NCI-H2171 treated with DMSO at 0.1 percent for 48 hours (cell line): ENCODE data around the gene SH2D3C.
A peak's percentile ranks its signal among the peaks of the same experiment; 100 is the strongest.
"Not testable (repeated sequence)": the region's sequence is repeated elsewhere in the genome, so short reads cannot be mapped to it uniquely, and the experiment has no call there.

Source experiments
- DNase-seq: peaks from one replicate; lab custom pipeline; 2025; lab: John Stamatoyannopoulos, UW

The SH2D3C gene

GRCh38 chr9:127763918-127764384, 14.5 kb downstream of the SH2D3C start:
- DNase-seq, result no peak

- no peak for DNase-seq
These were observed 16.3 kb downstream of the SH2D3C start for GRCh38 chr9:127762111-127762676.

GRCh38 chr9:127761491-127761956, 16.9 kb downstream of the SH2D3C start:
- peak; percentile 36 for DNase-seq

- DNase-seq, result no peak
These were observed 17.4 kb downstream of the SH2D3C start for GRCh38 chr9:127761061-127761460.

DNA sequence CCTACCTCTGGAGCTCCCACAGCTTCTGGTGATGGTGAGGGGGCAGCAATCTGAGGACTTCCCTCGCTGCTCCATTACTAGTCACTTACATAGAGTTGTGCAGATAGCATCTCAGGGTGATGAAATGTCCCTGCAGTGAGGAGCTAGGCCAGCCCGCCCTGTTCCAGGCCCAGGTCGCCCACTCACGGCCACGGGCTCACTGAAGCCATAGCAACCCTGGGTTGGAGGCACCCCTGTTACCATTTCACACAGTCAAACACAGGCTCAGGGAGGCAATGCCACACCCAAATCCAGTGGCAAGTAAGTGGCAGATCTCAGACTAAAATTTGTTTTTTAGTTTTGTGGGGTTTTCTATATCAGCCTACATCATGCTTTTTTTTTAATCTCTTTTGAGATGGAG, 19.6 kb downstream of the SH2D3C start:
- DNase-seq, result no peak

GRCh38 chr9:127756776-127757175, 21.7 kb downstream of the SH2D3C start:
- DNase-seq, result not testable (repeated sequence)

DNA sequence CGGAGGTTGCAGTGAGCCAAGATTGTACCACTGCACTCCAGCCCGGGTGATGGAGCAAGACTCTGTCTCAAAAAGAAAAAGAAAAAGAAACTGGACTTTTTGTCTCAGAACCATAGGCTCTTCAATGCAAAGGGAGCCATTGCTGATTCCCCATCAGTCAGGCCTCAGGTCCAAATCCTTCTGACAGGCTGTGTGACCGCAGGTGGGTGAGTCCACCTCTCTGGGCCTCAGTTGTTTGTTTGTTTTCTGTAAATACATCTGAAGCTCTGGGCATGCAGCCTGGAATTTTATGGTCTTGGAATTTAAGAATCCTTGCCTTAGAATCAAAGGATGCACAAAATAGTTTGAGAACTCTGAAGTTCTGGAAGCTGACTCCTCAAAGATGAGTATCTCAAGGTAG, 22.2 kb downstream of the SH2D3C start:
- no peak for DNase-seq

DNA sequence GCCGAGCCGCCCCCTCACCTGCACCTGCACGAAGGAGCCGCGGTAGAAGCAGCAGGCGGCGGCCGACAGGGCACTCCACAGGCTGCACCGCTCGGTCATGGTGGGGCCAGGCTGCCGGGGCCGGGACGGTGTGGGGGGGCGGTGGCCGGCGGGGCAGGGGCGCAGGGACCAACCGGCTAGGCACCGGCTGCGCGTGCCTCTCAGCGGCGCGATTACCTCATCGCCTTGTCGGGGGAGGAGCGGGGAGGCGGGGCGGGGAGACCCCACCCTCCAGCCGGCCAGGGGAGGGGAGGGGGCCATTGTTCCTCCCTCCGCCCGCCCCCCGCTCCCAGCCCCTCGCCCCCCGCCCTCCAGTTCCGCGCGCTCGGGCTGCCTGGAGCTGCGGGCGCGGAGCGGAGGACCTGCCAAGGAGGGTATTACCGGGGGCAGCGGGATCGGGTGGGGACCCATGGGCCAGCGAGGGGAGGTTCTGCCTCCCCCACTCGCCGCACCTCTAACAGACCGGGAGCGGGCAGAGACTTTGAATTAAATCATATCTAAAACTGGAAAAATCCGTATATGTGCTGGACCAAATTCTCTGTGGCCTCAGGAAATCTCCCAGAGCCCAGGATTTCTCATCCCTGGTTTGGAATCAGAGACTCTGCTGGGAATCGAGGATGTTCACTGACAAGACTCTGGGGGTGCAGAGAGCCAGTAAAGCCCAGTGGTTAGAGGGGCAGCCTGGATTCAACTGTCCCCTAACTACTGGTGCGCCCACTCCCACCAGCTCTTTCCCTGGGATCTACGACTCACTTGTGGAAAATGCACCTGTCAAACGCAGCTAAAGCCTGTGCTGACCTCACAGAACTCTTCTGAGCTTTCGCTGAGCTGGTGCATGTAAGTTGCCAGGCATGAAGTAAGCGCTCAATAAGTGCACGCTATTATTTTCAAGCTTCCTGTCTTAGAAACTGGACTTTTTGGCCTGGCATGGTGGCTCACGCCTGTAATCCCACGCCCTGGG, 23.1 kb downstream of the SH2D3C start:
- peak; percentile 77 for DNase-seq

GRCh38 chr9:127754099-127755060, 24.1 kb downstream of the SH2D3C start:
- peak; percentile 80 for DNase-seq

DNA sequence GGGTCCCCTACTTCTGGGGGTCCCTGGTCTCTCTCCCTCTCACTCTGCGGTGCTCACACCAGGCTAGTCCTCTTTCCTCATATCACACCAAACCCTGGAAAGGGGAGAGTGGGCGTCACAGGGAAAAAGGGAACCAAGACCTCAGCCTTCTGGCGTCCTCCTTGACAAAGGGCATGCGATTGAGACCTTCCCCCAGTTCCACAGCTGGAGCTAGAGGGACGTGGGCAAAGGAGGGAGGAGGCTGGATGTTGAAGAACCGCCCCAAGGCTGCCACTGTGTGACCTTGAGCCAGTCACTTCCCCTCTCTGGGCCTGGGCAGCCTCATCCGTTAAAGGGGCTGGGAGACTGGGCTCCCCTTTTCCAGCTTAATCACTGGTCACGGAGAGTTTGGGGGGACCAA, 24.8 kb downstream of the SH2D3C start:
- DNase-seq, result no peak

DNA sequence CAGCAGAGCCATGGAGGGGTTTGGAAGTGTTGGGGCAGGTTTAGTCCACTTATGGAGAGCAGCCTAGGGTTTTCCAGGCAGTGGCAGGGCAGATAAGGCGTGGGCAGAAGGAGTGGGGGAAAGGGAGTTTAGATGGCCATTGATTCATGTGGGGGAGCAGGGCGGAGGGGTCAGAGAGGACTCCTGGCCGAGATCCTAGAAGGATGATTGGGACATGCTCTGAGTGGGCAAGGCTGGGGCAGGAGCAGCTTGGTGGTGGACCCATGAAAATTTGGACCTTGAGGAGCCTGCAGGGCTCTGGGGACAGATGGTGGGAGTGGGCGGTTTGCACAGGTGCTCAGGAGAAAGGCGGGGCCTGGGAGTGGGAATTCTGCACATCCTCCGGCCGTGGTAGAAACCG, 25.3 kb downstream of the SH2D3C start:
- DNase-seq, result no peak

- no peak for DNase-seq
These were observed 27.0 kb downstream of the SH2D3C start for GRCh38 chr9:127751269-127752054.

- no peak for DNase-seq
These were observed 29.2 kb downstream of the SH2D3C start for GRCh38 chr9:127749090-127749787.

- no peak for DNase-seq
These were observed 31.4 kb downstream of the SH2D3C start for GRCh38 chr9:127746959-127747569.

DNA sequence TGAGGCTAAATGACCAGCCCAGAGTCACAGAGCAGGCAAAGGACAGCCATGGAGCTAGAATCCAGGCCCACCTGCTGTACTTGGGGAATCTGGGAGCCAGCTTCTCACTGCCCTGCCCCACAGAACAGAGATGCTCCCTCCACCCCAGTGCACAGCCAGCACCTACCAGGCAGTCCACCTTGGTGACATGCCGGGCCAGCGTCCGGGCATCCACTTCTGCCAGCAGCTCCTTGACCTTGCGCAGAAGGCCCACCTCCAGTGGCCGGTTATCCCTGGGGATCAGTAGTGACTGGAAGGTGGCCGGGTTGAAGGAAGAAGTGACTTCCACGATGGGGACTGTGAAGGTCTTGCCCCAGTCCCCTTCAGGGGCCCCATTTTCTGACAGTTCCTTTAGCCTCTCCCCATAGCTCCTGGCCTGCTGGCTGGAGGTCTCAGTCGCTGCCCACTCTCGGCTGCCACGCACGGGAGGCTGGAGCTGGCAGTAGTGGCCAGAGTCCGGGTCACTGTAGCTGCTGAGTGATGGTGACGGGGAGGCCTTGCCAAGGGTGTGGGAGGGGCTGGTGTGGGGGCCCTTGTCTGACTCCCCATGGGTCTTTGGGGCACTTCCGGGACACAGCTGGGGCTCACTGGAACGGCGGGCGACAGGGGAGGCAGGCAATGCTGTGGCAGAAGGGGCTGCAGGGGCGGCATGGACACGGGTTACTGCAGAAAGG, 33.9 kb downstream of the SH2D3C start:
- no peak for DNase-seq

DNA sequence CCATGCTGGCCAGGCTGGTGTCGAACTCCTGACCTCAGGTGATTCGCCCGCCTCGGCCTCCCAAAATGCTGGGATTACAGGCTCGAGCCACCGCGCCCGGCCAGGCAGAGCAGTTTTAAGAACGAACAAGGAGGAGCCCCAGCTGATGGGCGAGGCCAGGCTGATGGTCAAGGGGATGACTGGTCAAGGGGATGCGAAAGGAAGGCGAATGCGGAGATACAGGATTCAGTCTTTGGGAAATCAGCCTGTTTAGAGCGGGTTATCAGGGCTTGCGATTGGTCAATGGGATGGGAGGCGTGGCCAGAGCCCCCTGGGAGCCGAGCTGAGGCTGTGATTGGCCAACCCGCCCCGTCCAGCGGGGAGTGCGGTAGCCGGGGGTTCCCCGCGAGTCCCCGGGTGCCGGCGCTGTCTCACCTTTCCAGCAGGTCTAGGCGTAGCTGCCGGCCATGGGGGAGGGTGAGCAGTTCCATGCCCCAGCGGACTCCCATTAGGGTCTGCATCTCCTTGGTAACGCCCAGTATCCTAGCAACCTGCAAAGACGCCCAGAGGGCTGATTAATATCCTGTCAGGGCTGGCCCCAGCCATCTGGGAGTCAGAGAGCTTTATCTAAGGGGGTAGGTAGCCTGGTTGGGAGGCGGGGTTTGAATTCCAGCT, 35.9 kb downstream of the SH2D3C start:
- peak; percentile 100 for DNase-seq

DNA sequence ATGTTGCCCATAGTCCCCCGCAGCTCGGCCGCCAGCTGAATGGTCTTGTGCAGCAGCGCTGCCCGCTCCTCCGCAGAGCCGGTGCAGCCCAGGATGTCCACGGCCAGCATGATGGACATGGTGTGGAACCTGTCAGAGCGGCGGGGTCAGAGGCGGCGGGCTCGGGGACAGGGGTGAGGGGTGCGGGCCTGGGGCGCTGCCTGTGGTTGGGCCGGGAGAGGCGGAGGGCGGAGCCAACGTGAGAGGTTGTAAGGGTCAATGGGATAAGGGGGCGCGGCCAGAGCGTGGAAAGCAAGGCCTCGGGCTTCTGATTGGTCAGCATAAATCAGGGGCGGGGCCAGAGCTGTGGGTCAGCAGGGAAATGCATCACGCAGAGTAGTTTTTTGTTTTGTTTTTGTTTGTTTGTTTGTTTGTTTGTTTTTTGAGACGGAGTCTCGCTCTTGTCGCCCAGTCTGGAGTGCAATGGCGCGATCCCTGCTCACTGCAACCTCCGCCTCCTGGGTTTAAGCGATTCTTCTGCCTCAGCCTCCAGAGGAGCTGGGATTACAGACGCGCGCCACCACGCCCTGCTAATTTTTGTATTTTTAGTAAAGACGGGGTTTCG, 36.5 kb downstream of the SH2D3C start:
- no peak for DNase-seq

- no peak for DNase-seq
These were observed 38.7 kb downstream of the SH2D3C start for GRCh38 chr9:127739614-127740330.
